Activated naive CD4-positive, alpha-beta T cell treated with anti-CD3 and anti-CD28 coated beads, Interleukin-2, amount 50 U/mL, for 16 hours (primary cell): ENCODE data around the gene OXCT1.

Experiments
- DNase-seq: peaks from one replicate; pipeline ENCODE4 v3.0.0-alpha.2; 2020

The OXCT1 gene

GRCh38 chr5:41707853-41708603 is 162.2 kb downstream of the OXCT1 start:
- no peak for DNase-seq

GRCh38 chr5:41695920-41696582 is 174.2 kb downstream of the OXCT1 start:
- DNase-seq: no peak

- DNase-seq: no peak
Observed at GRCh38 chr5:41686767-41687166, 183.5 kb downstream of the OXCT1 start.

- DNase-seq: no peak
Observed at GRCh38 chr5:41686191-41686590, 184.0 kb downstream of the OXCT1 start.

GRCh38 chr5:41683181-41683580 is 187.0 kb downstream of the OXCT1 start:
- no peak for DNase-seq

- no peak for DNase-seq
Observed at GRCh38 chr5:41682641-41683040, 187.6 kb downstream of the OXCT1 start.

GRCh38 chr5:41681840-41682239 is 188.4 kb downstream of the OXCT1 start:
- no peak for DNase-seq
